ENCODE data around the gene A2M.

DNA sequence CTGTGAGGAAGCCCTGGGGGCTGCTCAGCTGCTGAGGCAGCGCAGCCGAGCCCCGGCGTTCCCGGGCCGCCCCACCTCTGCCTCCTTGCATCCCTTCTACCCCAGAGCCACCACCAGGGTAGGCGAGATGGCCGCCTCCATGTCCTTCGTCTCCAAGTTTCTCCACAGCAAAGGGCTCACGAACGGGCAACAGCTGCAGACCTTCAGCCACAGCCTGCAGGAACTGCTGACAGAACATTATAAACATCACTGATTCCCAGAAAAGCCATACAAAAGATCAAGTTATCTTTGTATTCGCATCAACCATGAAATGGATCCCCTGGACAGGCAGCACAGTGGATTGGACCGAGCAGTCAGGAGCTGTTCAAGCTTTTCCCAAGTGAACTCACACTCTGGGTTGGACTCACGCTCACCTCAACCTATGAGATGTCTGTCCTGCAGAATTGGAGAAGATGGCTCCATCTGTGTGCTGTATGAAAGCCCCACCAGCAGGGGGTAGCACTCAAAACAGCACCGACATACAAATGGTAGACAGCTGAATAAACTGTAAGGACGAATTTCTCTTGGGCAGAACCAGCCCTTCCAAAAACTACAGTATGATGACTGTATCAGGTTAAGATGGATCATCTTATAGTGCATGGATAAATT is 19.4 kb upstream of the A2M start:
- TF ChIP-seq EZH2 (IDR thresholded peaks at IDR 0.05; ENCODE audit: insufficient read depth, low read length): no peak
- TF ChIP-seq, protein P1, sequence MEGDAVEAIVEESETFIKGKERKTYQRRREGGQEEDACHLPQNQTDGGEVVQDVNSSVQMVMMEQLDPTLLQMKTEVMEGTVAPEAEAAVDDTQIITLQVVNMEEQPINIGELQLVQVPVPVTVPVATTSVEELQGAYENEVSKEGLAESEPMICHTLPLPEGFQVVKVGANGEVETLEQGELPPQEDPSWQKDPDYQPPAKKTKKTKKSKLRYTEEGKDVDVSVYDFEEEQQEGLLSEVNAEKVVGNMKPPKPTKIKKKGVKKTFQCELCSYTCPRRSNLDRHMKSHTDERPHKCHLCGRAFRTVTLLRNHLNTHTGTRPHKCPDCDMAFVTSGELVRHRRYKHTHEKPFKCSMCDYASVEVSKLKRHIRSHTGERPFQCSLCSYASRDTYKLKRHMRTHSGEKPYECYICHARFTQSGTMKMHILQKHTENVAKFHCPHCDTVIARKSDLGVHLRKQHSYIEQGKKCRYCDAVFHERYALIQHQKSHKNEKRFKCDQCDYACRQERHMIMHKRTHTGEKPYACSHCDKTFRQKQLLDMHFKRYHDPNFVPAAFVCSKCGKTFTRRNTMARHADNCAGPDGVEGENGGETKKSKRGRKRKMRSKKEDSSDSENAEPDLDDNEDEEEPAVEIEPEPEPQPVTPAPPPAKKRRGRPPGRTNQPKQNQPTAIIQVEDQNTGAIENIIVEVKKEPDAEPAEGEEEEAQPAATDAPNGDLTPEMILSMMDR (IDR thresholded peaks at IDR 0.05; ENCODE audit: insufficient read depth, low read depth, low read length): no peak
